GM18498 (cell line): ENCODE results near the gene TMSB4X.
"Not testable (repeated sequence)": the region's sequence is repeated elsewhere in the genome, so short reads cannot be mapped to it uniquely, and the experiment has no call there.

ENCODE experiments used
- ATAC-seq: cut with Tn5 transposase; IDR thresholded peaks from one replicate; pipeline ENCODE4 v1.9.1; 2021; ENCODE audit warnings: mild to moderate bottlenecking, moderate library complexity; ENCODE audit not compliant: unreplicated experiment

Gene TMSB4X

DNA sequence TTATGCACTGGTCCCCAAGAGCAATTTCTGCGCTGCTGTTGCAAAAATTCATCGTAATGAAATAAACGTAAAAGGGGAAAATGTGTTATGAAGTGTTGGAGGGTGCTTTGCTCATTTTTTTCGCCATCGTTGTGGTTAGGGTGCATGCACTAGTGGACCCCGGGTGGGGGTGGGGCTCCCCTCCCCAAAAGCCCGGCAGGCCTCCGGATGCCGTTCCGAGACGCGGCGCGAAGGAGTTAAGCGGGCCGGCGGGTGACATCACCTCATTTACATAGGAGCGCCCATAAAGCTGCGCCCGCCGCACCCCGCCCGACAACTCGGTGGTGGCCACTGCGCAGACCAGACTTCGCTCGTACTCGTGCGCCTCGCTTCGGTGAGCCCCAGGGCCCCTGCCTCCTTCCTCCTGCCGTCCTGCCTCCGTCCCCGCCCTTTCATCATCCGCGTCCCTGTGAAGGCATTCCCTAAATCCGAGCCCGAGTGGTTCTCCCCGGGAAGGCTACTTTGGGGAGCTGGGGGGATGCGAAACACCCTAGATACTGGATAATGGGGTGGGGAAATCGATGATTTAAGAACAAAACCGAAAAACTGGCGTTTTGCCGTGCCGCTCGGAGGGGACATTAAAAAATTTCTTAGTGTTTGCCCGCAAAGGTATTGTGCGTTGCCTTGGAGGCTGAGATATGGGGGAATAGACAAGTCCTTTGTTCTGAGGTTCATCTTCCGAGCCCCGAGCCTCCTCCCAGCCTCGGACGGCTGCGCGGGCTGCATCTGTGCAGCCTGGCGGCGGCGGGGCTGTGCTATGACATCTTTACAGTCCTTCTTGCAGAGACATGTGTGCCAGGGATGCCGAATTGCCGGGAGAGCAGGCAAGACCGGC lies at the start of gene TMSB4X:
TSS of gene TMSB4X (plus strand) at position 315 of the 874 bp plus-strand sequence.
- peak; percentile 45 for ATAC-seq

- ATAC-seq: no peak
Measured at GRCh38 chrX:12929701-12930100, 45.2 kb upstream of the TMSB4X start.

GRCh38 chrX:12930150-12930549 lies 44.8 kb upstream of the TMSB4X start:
- no peak for ATAC-seq

- no peak for ATAC-seq
Measured at GRCh38 chrX:12932244-12932643, 42.7 kb upstream of the TMSB4X start.

GRCh38 chrX:12934850-12935249 lies 40.1 kb upstream of the TMSB4X start:
- ATAC-seq: no peak

- no peak for ATAC-seq
Measured at GRCh38 chrX:12936947-12937346, 38.0 kb upstream of the TMSB4X start.

DNA sequence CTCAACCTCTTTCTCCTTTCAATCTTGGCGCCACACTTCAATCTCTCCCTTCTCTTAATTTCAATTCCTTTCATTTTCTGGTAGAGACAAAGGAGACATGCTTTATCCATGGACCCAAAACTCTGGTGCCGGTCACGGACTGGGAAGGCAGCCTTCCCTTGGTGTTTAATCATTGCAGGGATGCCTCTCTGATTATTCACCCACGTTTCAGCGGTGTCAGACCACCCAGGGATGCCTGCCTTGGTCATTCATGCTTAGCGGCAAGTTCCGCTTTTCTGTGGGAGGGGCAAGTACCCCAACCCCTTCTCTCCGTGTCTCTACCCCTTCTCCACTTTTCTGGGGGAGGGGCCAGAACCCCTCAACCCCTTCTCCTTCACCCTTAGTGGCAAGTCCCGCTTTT lies 34.4 kb upstream of the TMSB4X start:
- ATAC-seq: not testable (repeated sequence)

DNA sequence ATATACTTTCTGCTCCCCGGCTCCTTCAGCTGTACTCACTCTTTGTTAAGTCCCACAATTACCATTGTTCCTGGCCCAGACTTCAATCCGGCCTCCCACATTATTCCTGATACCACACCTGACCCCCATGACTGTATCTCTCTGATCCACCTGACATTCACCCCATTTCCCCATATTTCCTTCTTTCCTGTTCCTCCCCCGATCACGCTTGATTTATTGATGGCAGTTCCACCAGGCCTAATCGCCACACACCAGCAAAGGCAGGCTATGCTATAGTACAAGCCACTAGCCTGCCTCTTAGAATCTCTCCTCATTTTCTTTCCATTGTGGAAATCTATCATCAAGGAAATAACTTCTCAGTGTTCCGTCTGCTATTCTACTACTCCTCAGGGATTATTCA lies 31.3 kb upstream of the TMSB4X start:
- ATAC-seq: not testable (repeated sequence)

DNA sequence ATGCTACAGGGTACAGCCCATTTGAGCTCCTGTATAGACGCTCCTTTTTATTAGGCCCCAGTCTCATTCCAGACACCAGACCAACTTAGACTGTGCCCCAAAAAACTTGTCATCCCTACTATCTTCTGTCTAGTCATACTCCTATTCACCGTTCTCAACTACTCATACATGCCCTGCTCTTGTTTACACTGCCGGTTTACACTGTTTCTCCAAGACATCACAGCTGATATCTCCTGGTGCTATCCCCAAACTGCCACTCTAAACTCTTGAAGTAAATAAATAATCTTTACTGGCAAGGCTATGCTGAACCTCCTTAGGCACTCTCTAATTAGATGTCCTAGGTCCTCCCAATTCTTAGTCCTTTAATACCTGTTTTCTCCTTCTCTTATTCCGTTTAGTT lies 30.5 kb upstream of the TMSB4X start:
- not testable (repeated sequence) for ATAC-seq

GRCh38 chrX:12945494-12945893 lies 29.4 kb upstream of the TMSB4X start:
- no peak for ATAC-seq

GRCh38 chrX:12946406-12946805 lies 28.5 kb upstream of the TMSB4X start:
- no peak for ATAC-seq

DNA sequence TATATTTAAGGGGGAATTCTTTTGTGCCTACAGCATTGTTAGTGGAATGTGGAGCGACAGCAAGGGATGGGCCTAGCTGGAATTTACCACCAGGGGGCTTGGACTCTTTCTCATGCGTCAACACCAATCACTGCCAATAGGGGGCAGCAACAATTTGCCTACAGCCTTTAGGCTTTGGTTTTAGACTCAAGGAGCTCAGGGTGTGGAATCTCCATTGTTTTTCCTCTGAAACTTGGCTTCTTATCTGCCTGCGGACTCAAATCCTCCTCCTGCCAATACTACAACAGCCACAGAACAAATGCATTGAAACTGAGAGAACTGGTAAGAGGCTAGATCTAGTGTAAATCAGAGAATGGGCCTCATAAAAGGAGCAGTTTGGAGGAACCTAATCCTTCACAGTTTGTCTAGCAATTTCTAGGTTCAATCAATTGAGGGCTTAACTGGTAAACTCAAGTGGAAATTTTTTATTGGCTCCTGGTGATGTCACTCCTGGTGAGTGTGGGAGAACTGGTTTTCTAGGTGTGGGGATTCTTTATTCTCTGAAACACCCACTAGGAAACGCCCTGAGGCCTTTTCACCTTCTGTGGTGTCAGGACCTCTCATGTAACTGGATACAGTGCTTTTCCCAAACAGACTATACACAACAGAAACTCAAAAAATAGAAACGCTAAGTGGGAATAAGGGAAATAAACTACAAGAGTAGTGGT lies 27.9 kb upstream of the TMSB4X start:
- ATAC-seq: no peak

- no peak for ATAC-seq
Measured at GRCh38 chrX:12947545-12948235, 27.2 kb upstream of the TMSB4X start.

- ATAC-seq: no peak
Measured at GRCh38 chrX:12948495-12948894, 26.4 kb upstream of the TMSB4X start.

GRCh38 chrX:12949205-12949926 lies 25.5 kb upstream of the TMSB4X start:
- no peak for ATAC-seq

DNA sequence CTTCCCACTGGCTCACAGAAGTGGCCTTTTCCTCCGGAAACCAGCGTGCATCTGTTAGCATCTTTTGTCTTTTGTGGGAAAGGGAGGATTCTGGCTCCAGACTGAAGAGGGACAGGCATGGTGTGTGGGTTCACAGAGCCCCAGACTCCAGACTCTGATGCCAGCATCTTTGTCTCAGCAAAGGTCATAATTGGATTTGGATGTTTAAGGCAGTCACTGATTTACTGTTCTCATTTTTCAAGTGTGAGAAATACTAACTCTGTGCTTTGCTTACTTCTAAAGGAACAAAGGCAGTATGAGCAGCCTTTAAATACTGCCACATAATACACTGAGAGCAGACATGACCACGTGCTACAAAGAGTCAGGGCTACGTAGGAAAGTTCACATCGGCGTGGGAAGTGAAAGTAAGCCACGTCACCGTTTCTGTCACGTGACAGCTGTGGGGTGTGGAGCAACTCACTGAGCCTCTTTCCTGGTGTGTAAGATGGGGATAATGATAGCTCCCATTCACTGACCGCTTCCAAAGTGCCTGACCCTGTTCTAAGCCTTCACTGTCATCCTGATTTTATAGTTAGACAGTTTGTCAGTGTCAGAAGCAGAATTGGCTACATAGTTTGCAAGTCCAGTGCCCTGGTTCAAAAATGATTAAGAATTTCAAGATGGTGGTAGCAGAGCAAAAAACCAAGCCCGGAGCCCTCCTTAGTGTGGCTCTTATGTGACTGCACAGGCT lies 24.8 kb upstream of the TMSB4X start:
- peak; percentile 55 for ATAC-seq

DNA sequence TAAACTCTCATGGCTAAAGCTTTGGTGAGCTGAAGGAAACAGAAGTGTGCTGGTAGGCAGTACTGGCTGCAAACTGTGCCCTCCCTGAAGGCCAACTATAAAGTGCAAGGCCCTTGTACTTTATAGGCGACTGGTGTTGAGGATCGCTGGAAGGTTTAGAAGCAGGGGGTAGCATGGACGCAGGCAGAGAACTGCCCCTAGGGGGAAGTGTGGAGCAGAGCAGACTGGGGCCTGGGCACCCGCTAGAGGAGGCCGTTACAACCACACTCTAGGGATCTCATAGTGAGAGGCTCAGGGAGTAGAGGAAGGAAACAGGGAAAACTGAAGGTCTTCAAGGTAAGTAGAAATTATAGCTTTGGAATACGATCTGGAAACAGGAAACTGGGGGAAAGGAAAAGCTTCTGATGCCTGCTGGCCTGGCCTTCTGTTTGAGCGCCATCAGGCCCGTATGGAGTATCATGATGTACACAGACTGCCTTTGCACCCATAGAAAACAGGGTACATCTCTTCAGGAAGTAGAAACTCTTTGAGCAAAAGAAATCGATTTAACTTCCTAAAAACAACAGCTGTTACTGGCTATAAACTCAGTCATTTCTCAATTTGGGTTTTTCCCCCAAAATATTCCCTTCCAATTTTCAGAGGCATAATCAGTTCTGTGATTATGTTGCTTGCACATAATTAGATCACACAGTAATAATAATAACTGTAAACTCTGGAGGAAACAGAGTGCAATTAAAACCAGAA lies 23.9 kb upstream of the TMSB4X start:
- peak; percentile 63 for ATAC-seq

DNA sequence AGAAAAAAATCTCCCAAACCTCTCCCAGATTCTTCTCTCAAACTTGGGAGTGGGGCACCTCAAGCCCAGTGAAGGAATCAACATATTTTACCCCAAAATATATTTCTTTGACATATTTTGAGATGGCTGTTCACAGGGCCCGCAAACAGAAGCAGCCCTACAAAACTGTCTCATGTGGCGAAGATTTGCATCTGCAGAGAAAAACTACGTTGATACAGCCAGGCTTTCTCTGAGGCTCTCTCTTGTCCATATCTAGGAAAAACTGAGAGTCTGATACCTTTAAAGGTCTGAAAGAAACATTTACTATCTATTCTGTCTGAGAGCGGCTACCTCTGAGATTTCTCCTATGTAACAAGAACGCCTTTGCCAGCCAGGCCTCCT lies 23.3 kb upstream of the TMSB4X start:
- ATAC-seq: no peak

- no peak for ATAC-seq
Measured at GRCh38 chrX:12953420-12953819, 21.5 kb upstream of the TMSB4X start.

DNA sequence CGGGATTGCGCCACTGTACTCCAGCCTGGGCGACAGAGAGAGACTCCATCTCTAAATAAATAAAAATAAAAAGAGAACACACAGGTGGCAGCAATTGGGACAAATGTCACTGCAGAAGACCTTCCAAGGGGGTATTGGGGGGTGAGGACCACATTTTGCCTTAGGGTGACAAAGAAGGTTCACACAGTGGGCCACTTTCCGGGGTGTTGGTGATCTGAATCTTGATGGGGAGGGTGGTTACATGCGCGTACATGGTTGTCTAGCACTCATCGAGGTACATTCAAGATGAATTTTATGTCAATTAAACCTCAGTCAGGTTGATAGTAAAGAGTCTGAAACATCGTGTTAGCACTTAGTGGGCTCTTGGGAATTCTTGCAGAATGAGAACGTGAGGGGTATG lies 20.5 kb upstream of the TMSB4X start:
- no peak for ATAC-seq
